Prostate gland (tissue), 2 donors: Measurements from ENCODE around the gene ADIPOR2. TPM values are rescaled to one million over a fixed set of nuclear protein-coding genes. Genes with fewer than 3 reads are reported as not detected.

Experiments
- DNase-seq: peaks from one replicate; pipeline ENCODE4 v3.0.0-alpha.2; 2019; ENCODE audit warnings: low spot score
- H3K27ac ChIP-seq, 2 donors: fragments of 200-600 bp; sonication (generic); 2 replicates each; pipeline ENCODE4 v1.5.1; 2017 to 2019
- H3K27me3 ChIP-seq: fragments of 200-600 bp; sonication (generic); replicated peaks from 2 replicates; pipeline ENCODE4 v1.5.1; 2019; ENCODE audit not compliant: insufficient read depth
- H3K36me3 ChIP-seq, 2 donors: fragments of 200-600 bp; sonication (generic); 1 replicate in 1 of 2; 2 replicates in 1 of 2; pipeline versions ENCODE4 v1.5.1 to v1.8.1; 2017 to 2019
- H3K4me1 ChIP-seq: fragments of 200-600 bp; sonication (generic); replicated peaks from 2 replicates; pipeline ENCODE4 v1.5.1; 2019
- H3K4me3 ChIP-seq, 2 donors: fragments of 200-600 bp; sonication (generic); 2 replicates each; pipeline ENCODE4 v1.5.1; 2017 to 2019
- H3K9me3 ChIP-seq: fragments of 200-600 bp; sonication (generic); 2 replicates; pipeline ENCODE4 v1.5.1; 2017
- CTCF ChIP-seq, 4 experiments: fragments of 200-600 bp in 2 of 4; fragments of 450-650 bp in 2 of 4; sonication (generic) in 2 of 4; IDR thresholded peaks; 1 replicate in 3 of 4; 2 replicates in 1 of 4; pipeline ENCODE4 v1.5.1; 2016 to 2019; ENCODE audit warnings: antibody characterized with exemption in 4 of 4, mild to moderate bottlenecking in 2 of 4, moderate library complexity in 2 of 4
- POLR2A ChIP-seq: fragments of 450-650 bp; IDR thresholded peaks from one replicate; pipeline ENCODE4 v1.6.1; 2016; ENCODE audit warnings: antibody characterized with exemption, mild to moderate bottlenecking
- POLR2AphosphoS5 ChIP-seq: sonication (generic); formaldehyde crosslinking; IDR thresholded peaks from one replicate; pipeline ENCODE4 v1.6.1; 2017; ENCODE audit warnings: antibody characterized with exemption
- WGBS: methylation state at CpG from one replicate; pipeline ENCODE4 v1.1.5; 2018; 5-methylcytosine and 5-hydroxymethylcytosine counted together
- intact Hi-C: fragments of 100-400 bp; cut with DNase I; formaldehyde crosslinking; loops from one replicate; pipeline ENCODE4 v1.14.2; 2022
- total RNA-seq, 2 donors: library from RNA; depleted of rRNA; stranded (reverse); fragments of >200 nt; gene quantifications; one replicate each; pipeline ENCODE4 v1.1.0, GENCODE V29; 2016

The ADIPOR2 gene
- total RNA-seq, 2 donors from 2014 or later = 23.7 to 46.2 TPM

- Histone ChIP-seq H3K9me3 (no peaks in the 10 kb centered on the region), H3K4me3 (no peak overlapping the region), H3K36me3 (no peaks in the 10 kb centered on the region), H3K4me1 (no peaks in the 10 kb centered on the region), H3K27me3 (no peaks in the 10 kb centered on the region), H3K27ac (no peak overlapping the region)
- intact Hi-C loops = no loop called here
- DNase-seq = no peak
- 77% methylated on average over 7 of the region's 7 CpGs for WGBS
- TF ChIP-seq CTCF (IDR thresholded peaks at IDR 0.05) = no peak
- no peak for TF ChIP-seq POLR2A
- no peak for TF ChIP-seq POLR2AphosphoS5
These were observed 115.6 kb downstream of the ADIPOR2 start for GRCh38 chr12:1806301-1807086.

GRCh38 chr12:1807087-1807860 lies 116.4 kb downstream of the ADIPOR2 start:
- Histone ChIP-seq H3K9me3 (no peaks in the 10 kb centered on the region), H3K36me3 (no peaks in the 10 kb centered on the region), H3K4me1 (no peaks in the 10 kb centered on the region), H3K27ac (no peak overlapping the region), H3K27me3 (no peaks in the 10 kb centered on the region), H3K4me3 (no peak overlapping the region)
- intact Hi-C loops = no loop called here
- no peak for DNase-seq
- no peak for TF ChIP-seq POLR2AphosphoS5
- no peak for TF ChIP-seq CTCF (IDR thresholded peaks at IDR 0.05)
- WGBS = 92% methylated on average over 15 of the region's 15 CpGs

GRCh38 chr12:1808036-1808797 lies 117.3 kb downstream of the ADIPOR2 start:
- no peak for TF ChIP-seq CTCF (IDR thresholded peaks at IDR 0.05)
- TF ChIP-seq POLR2A = no peak
- no peak for TF ChIP-seq POLR2AphosphoS5
- Histone ChIP-seq H3K9me3 (no peaks in the 10 kb centered on the region), H3K4me1 (no peaks in the 10 kb centered on the region), H3K27ac (no peak overlapping the region), H3K36me3 (no peaks in the 10 kb centered on the region), H3K4me3 (no peak overlapping the region), H3K27me3 (no peaks in the 10 kb centered on the region)
- WGBS = 88% methylated on average over 19 of the region's 19 CpGs
- no peak for DNase-seq
- intact Hi-C loops = no loop called here

GRCh38 chr12:1808798-1809480 lies 118.1 kb downstream of the ADIPOR2 start:
- no peaks in the 10 kb centered on the region for H3K9me3 ChIP-seq
- no peaks in the 10 kb centered on the region for H3K36me3 ChIP-seq
- no peak for DNase-seq
- no peak overlapping the region for H3K27ac ChIP-seq
- TF ChIP-seq CTCF (IDR thresholded peaks at IDR 0.05) = no peak
- intact Hi-C loops = no loop called here
- no peaks in the 10 kb centered on the region for H3K4me1 ChIP-seq
- H3K4me3 ChIP-seq = no peak overlapping the region
- WGBS = 89% methylated on average over 22 of the region's 22 CpGs
- no peaks in the 10 kb centered on the region for H3K27me3 ChIP-seq
